HepG2 (cell line): ENCODE results near the gene ORC2. TPM values are rescaled to one million over a fixed set of nuclear protein-coding genes. Genes with fewer than 3 reads are reported as not detected.

Experiments used
- AHR ChIP-seq: IDR thresholded peaks from 2 replicates; pipeline ENCODE4 v1.6.1; 2018; ENCODE audit warnings: missing genetic modification reagents, missing compliant biosample characterization
- CBX2 ChIP-seq, 2 experiments: fragments of 200-600 bp in 1 of 2; sonication (generic); formaldehyde crosslinking in 1 of 2; IDR thresholded peaks; 2 replicates each; pipeline versions ENCODE4 v1.7.0 to v1.8.1; 2018 to 2022; ENCODE audit warnings: low read depth in 2 of 2, low read length in 1 of 2, mild to moderate bottlenecking in 1 of 2, missing genetic modification reagents in 1 of 2
- CBX5 ChIP-seq: sonication (generic); formaldehyde crosslinking; IDR thresholded peaks from 2 replicates; pipeline ENCODE4 v1.4.0; 2020; ENCODE audit warnings: missing genetic modification reagents, borderline replicate concordance
- HOXA5 ChIP-seq: sonication (generic); formaldehyde crosslinking; IDR thresholded peaks from 2 replicates; pipeline ENCODE4 v1.4.0; 2020; ENCODE audit warnings: missing genetic modification reagents
- MAFG ChIP-seq: sonication (generic); formaldehyde crosslinking; IDR thresholded peaks from 2 replicates; pipeline ENCODE4 v1.5.1; 2020; ENCODE audit warnings: mild to moderate bottlenecking, missing genetic modification reagents
- MTERF4 ChIP-seq: sonication (generic); formaldehyde crosslinking; IDR thresholded peaks from 2 replicates; pipeline ENCODE4 v1.8.0; 2023; ENCODE audit warnings: mild to moderate bottlenecking, missing genetic modification reagents
- NCOA2 ChIP-seq: sonication (generic); formaldehyde crosslinking; IDR thresholded peaks from 2 replicates; pipeline ENCODE4 v1.8.0; 2022; ENCODE audit warnings: inconsistent platforms
- TSC22D2 ChIP-seq: sonication (generic); formaldehyde crosslinking; IDR thresholded peaks from 2 replicates; pipeline ENCODE4 v1.5.1; 2020; ENCODE audit warnings: missing genetic modification reagents, mild to moderate bottlenecking, borderline replicate concordance
- UBTF ChIP-seq: sonication (generic); formaldehyde crosslinking; IDR thresholded peaks from 2 replicates; pipeline ENCODE4 v1.4.0; 2020; ENCODE audit warnings: mild to moderate bottlenecking, missing genetic modification reagents
- ZNF280B ChIP-seq: sonication (generic); formaldehyde crosslinking; IDR thresholded peaks from 2 replicates; pipeline ENCODE4 v1.5.0; 2020; ENCODE audit warnings: missing genetic modification reagents, mild to moderate bottlenecking, borderline replicate concordance
- ZNF451 ChIP-seq: sonication (generic); formaldehyde crosslinking; IDR thresholded peaks from 2 replicates; pipeline ENCODE4 v1.5.0; 2020; ENCODE audit warnings: mild to moderate bottlenecking, missing genetic modification reagents
- ZNF788 ChIP-seq: sonication (generic); formaldehyde crosslinking; IDR thresholded peaks from 2 replicates; pipeline ENCODE4 v1.5.0; 2020; ENCODE audit warnings: mild to moderate bottlenecking, missing genetic modification reagents, borderline replicate concordance
- polyA plus RNA-seq, 8 experiments: library from polyadenylated mRNA; depleted of rRNA in 3 of 8; stranded (reverse) in 7 of 8; unstranded in 1 of 8; fragments of >200 nt; fragmentation: Illumina TruSeq in 4 of 8; extraction: Trizol in 4 of 8; gene quantifications; 2 replicates each; pipeline versions ENCODE4 v1.2.1 to v1.2.3, GENCODE V29; 2011 to 2016; ENCODE audit warnings: low read depth in 4 of 8, missing spikeins in 1 of 8, mixed read lengths in 1 of 8; ENCODE audit not compliant: insufficient read depth in 1 of 8
- total RNA-seq, 5 experiments: library from RNA; depleted of rRNA; stranded (reverse); fragments of >200 nt; fragmentation: Illumina TruSeq; extraction: Trizol; gene quantifications; 2 replicates each; pipeline ENCODE4 v1.2.3, GENCODE V29; 2016; ENCODE audit warnings: low read depth in 1 of 5
- TF ChIP-seq, protein P1 (sequence below): fragments of 450-650 bp; IDR thresholded peaks from 2 replicates; pipeline ENCODE4 v1.6.1; 2017; ENCODE audit warnings: mild to moderate bottlenecking
- TF ChIP-seq, protein P2 (sequence below): sonication (generic); formaldehyde crosslinking; IDR thresholded peaks from 2 replicates; pipeline ENCODE4 v1.5.1; 2020; ENCODE audit warnings: missing genetic modification reagents, mild to moderate bottlenecking, borderline replicate concordance
- TF ChIP-seq, protein P3 (sequence below): sonication (generic); formaldehyde crosslinking; IDR thresholded peaks from 2 replicates; pipeline ENCODE4 v1.4.0; 2020; ENCODE audit warnings: missing genetic modification reagents

ORC2 gene
- total and polyA plus RNA-seq, 2 of the 13 experiments (the other 11 are each of a cell fraction or from before 2014, with no cell fraction given): 19.3 to 73.5 TPM

- TF ChIP-seq, protein P1, sequence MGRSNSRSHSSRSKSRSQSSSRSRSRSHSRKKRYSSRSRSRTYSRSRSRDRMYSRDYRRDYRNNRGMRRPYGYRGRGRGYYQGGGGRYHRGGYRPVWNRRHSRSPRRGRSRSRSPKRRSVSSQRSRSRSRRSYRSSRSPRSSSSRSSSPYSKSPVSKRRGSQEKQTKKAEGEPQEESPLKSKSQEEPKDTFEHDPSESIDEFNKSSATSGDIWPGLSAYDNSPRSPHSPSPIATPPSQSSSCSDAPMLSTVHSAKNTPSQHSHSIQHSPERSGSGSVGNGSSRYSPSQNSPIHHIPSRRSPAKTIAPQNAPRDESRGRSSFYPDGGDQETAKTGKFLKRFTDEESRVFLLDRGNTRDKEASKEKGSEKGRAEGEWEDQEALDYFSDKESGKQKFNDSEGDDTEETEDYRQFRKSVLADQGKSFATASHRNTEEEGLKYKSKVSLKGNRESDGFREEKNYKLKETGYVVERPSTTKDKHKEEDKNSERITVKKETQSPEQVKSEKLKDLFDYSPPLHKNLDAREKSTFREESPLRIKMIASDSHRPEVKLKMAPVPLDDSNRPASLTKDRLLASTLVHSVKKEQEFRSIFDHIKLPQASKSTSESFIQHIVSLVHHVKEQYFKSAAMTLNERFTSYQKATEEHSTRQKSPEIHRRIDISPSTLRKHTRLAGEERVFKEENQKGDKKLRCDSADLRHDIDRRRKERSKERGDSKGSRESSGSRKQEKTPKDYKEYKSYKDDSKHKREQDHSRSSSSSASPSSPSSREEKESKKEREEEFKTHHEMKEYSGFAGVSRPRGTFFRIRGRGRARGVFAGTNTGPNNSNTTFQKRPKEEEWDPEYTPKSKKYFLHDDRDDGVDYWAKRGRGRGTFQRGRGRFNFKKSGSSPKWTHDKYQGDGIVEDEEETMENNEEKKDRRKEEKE: no peak
- no peak for TF ChIP-seq MAFG (CRISPR knock-in tag)
- TF ChIP-seq AHR: peak; percentile 80; the same call in 1 of the 2 replicates
- peak; percentile 96 for TF ChIP-seq ZNF788 (CRISPR knock-in tag)
- peak; percentile 69; the same call in 1 of the 2 replicates for TF ChIP-seq ZNF451 (CRISPR knock-in tag)
- TF ChIP-seq, protein P2, sequence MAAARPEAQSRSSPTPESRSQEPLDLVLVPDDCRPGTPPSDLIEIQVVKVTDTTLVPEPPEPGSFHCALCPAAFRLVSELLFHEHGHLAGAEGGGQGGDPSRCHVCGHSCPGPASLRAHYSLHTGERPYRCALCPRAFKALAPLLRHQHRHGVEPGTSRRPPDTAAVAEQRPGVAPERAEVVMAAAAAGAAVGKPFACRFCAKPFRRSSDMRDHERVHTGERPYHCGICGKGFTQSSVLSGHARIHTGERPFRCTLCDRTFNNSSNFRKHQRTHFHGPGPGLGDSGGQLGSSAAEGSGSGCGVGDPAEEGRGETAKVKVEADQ (CRISPR knock-in tag): peak; percentile 89; the same call in 1 of the 2 replicates
- peak; percentile 99 for TF ChIP-seq MTERF4
- peak; percentile 89; the same call in 1 of the 2 replicates for TF ChIP-seq HOXA5 (CRISPR knock-in tag)
- 0 out of 2 replicates have a peak, but pooled peaks have one; percentile 77 for TF ChIP-seq ZNF280B (CRISPR knock-in tag)
- TF ChIP-seq CBX2 (IDR thresholded peaks at IDR 0.05; ENCODE audit: low read depth, low read length): no peak
- 0 out of 2 replicates have a peak, but pooled peaks have one; percentile 88 for TF ChIP-seq CBX2 (CRISPR knock-in tag; IDR thresholded peaks at IDR 0.05; ENCODE audit: low read depth)
- TF ChIP-seq, protein P3, sequence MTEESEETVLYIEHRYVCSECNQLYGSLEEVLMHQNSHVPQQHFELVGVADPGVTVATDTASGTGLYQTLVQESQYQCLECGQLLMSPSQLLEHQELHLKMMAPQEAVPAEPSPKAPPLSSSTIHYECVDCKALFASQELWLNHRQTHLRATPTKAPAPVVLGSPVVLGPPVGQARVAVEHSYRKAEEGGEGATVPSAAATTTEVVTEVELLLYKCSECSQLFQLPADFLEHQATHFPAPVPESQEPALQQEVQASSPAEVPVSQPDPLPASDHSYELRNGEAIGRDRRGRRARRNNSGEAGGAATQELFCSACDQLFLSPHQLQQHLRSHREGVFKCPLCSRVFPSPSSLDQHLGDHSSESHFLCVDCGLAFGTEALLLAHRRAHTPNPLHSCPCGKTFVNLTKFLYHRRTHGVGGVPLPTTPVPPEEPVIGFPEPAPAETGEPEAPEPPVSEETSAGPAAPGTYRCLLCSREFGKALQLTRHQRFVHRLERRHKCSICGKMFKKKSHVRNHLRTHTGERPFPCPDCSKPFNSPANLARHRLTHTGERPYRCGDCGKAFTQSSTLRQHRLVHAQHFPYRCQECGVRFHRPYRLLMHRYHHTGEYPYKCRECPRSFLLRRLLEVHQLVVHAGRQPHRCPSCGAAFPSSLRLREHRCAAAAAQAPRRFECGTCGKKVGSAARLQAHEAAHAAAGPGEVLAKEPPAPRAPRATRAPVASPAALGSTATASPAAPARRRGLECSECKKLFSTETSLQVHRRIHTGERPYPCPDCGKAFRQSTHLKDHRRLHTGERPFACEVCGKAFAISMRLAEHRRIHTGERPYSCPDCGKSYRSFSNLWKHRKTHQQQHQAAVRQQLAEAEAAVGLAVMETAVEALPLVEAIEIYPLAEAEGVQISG (CRISPR knock-in tag): peak; percentile 89
- peak; percentile 95 for TF ChIP-seq UBTF
- peak; percentile 75 for TF ChIP-seq NCOA2 (CRISPR knock-in tag)
- TF ChIP-seq TSC22D2: no peak; the same call in 1 of the 2 replicates
- peak; percentile 12; the same call in 1 of the 2 replicates for TF ChIP-seq CBX5 (CRISPR knock-in tag)
Measured at GRCh38 chr2:200963124-200963917, at the start of gene ORC2 (continued).
